Suprapubic skin (tissue), 4 donors: ENCODE measurements around the gene ALDH3B1.
"Not testable (repeated sequence)": the region's sequence is repeated elsewhere in the genome, so short reads cannot be mapped to it uniquely, and the experiment has no call there.

Experiments used
- CTCF ChIP-seq, 2 donors: fragments of 200-600 bp in 1 of 2; fragments of 450-650 bp in 1 of 2; sonication (generic) in 1 of 2; IDR thresholded peaks; one replicate each; pipeline ENCODE4 v1.5.1; 2016 to 2019; ENCODE audit warnings: antibody characterized with exemption in 2 of 2, mild to moderate bottlenecking in 1 of 2, moderate library complexity in 1 of 2
- EP300 ChIP-seq: sonication (generic); formaldehyde crosslinking; IDR thresholded peaks from one replicate; pipeline ENCODE4 v1.6.1; 2017; ENCODE audit warnings: antibody characterized with exemption
- POLR2A ChIP-seq, 2 donors: fragments of 450-650 bp; IDR thresholded peaks; one replicate each; pipeline ENCODE4 v1.6.1; 2017; ENCODE audit warnings: antibody characterized with exemption in 2 of 2, mild to moderate bottlenecking in 2 of 2, moderate library complexity in 2 of 2
- POLR2AphosphoS5 ChIP-seq, 3 donors: sonication (generic); formaldehyde crosslinking; IDR thresholded peaks; one replicate each; pipeline ENCODE4 v1.6.1; 2017; ENCODE audit warnings: antibody characterized with exemption in 3 of 3

- not testable (repeated sequence) for TF ChIP-seq POLR2A (IDR thresholded peaks at IDR 0.05); CTCF (IDR thresholded peaks at IDR 0.05); POLR2AphosphoS5 (IDR thresholded peaks at IDR 0.05); EP300
Measured at GRCh38 chr11:67964746-67965145, 45.4 kb upstream of the ALDH3B1 start.
